Activated CD8-positive, alpha-beta memory T cell treated with anti-CD3 and anti-CD28 coated beads for 24 hours (primary cell): Measurements from ENCODE around the gene DENND4B.
A peak's percentile ranks its signal among the peaks of the same experiment; 100 is the strongest.

Source experiments
- DNase-seq: peaks from one replicate; pipeline ENCODE4 v3.0.0-alpha.2; 2020

The DENND4B gene

GRCh38 chr1:153968972-153969371 is 22.5 kb upstream of the DENND4B start:
- no peak for DNase-seq

- DNase-seq: no peak
Measured at GRCh38 chr1:153968408-153968807, 21.9 kb upstream of the DENND4B start.

GRCh38 chr1:153968000-153968363 is 21.5 kb upstream of the DENND4B start:
- no peak for DNase-seq

GRCh38 chr1:153967107-153967999 is 20.8 kb upstream of the DENND4B start, which contains the start of gene CREB3L4:
TSS of gene CREB3L4 (plus strand) at chr1:153967902. CDS start at chr1:153968526, 624 bp downstream.
- peak; percentile 89 for DNase-seq

GRCh38 chr1:153963850-153964331 is 17.4 kb upstream of the DENND4B start:
- no peak for DNase-seq

GRCh38 chr1:153963030-153963849 is 16.7 kb upstream of the DENND4B start, which contains the start of gene SLC39A1:
TSS of gene SLC39A1 (minus strand) at chr1:153963537. CDS start at chr1:153962715, 822 bp downstream.
- DNase-seq: peak; percentile 98

- no peak for DNase-seq
Measured at GRCh38 chr1:153962088-153963029, 15.8 kb upstream of the DENND4B start.

GRCh38 chr1:153961421-153961820 is 14.9 kb upstream of the DENND4B start:
- no peak for DNase-seq

- no peak for DNase-seq
Measured at GRCh38 chr1:153960206-153960605, 13.7 kb upstream of the DENND4B start.

GRCh38 chr1:153959454-153959853 is 12.9 kb upstream of the DENND4B start:
- DNase-seq: no peak

GRCh38 chr1:153958961-153959260 is 12.4 kb upstream of the DENND4B start:
- DNase-seq: no peak

GRCh38 chr1:153958111-153958960 is 11.8 kb upstream of the DENND4B start, which contains the start of gene CRTC2:
TSS of gene CRTC2 (minus strand) at chr1:153958612. CDS start at chr1:153958497, 115 bp downstream.
- DNase-seq: peak; percentile 97

- no peak for DNase-seq
Measured at GRCh38 chr1:153957744-153958110, 11.2 kb upstream of the DENND4B start.

- DNase-seq: no peak
Measured at GRCh38 chr1:153956997-153957715, 10.6 kb upstream of the DENND4B start.

GRCh38 chr1:153954826-153955225 is 8.3 kb upstream of the DENND4B start:
- DNase-seq: no peak

- DNase-seq: no peak
Measured at GRCh38 chr1:153953859-153954365, 7.4 kb upstream of the DENND4B start.

- DNase-seq: no peak
Measured at GRCh38 chr1:153951801-153952200, 5.3 kb upstream of the DENND4B start.

GRCh38 chr1:153951183-153951582 is 4.7 kb upstream of the DENND4B start:
- no peak for DNase-seq

GRCh38 chr1:153945795-153946621 is 510 bp downstream of the DENND4B start:
- DNase-seq: peak; percentile 86
